ENCODE measurements around the gene TAS2R31. TPM values are rescaled to one million over a fixed set of nuclear protein-coding genes. Genes with fewer than 3 reads are reported as not detected.
"Not testable (repeated sequence)": the region's sequence is repeated elsewhere in the genome, so short reads cannot be mapped to it uniquely, and the experiment has no call there.

Gene TAS2R31
- total and polyA plus RNA-seq, 7 donors, result 0.44 to 9.2 (median 6.1) TPM; not detected in 2

GRCh38 chr12:11059041-11059440 is 27.8 kb upstream of the TAS2R31 start:
- no peaks in the 10 kb centered on the region for H3K9me3 ChIP-seq
- H3K27me3 ChIP-seq, result no peaks in the 10 kb centered on the region
- no peak for DNase-seq
- no peaks in the 10 kb centered on the region for H3K36me3 ChIP-seq
- no peaks in the 10 kb centered on the region for H3K4me1 ChIP-seq
- H3K27ac ChIP-seq, result no peak overlapping the region
- intact Hi-C loops (cut with DNase I), result no loop called here
- H3K4me3 ChIP-seq, result no peak overlapping the region
- WGBS, 2 donors, result 93 to 96% methylated on average over 3 of the region's 3 CpGs
- TF ChIP-seq POLR2A (IDR thresholded peaks at IDR 0.05) (no peak), EP300 (IDR thresholded peaks at IDR 0.05) (no peak), POLR2AphosphoS5 (IDR thresholded peaks at IDR 0.05) (no peak), CTCF (IDR thresholded peaks at IDR 0.05) (no peak)

- H3K27me3 ChIP-seq, result no peaks in the 10 kb centered on the region
- intact Hi-C loops (cut with DNase I), result no loop called here
- no peak overlapping the region for H3K4me3 ChIP-seq
- H3K27ac ChIP-seq, result no peak overlapping the region
- WGBS, 2 donors, result 95 to 98% methylated on average over 2 of the region's 2 CpGs
- H3K9me3 ChIP-seq, result no peaks in the 10 kb centered on the region
- DNase-seq, result no peak
- H3K36me3 ChIP-seq, result peaks cover 0 to 4% (median 0%) of the 10 kb centered on the region in 4 donors
- TF ChIP-seq POLR2A (IDR thresholded peaks at IDR 0.05) (no peak), EP300 (IDR thresholded peaks at IDR 0.05) (no peak), POLR2AphosphoS5 (IDR thresholded peaks at IDR 0.05) (no peak), CTCF (IDR thresholded peaks at IDR 0.05) (no peak)
- H3K4me1 ChIP-seq, result no peaks in the 10 kb centered on the region
Observed at GRCh38 chr12:11055306-11055705, 24.1 kb upstream of the TAS2R31 start.

GRCh38 chr12:11049806-11050531 is 18.8 kb upstream of the TAS2R31 start:
- H3K27ac ChIP-seq; H3K4me3 ChIP-seq; intact Hi-C loops (cut with DNase I): not testable (repeated sequence)

GRCh38 chr12:11041366-11041765 is 10.2 kb upstream of the TAS2R31 start:
- peaks cover 0 to 15% (median 0%) of the 10 kb centered on the region in 4 donors for H3K36me3 ChIP-seq
- intact Hi-C loops (cut with DNase I); DNase-seq; H3K4me1 ChIP-seq; H3K9me3 ChIP-seq; H3K4me3 ChIP-seq; H3K27ac ChIP-seq; H3K27me3 ChIP-seq: not testable (repeated sequence)
- WGBS, 2 donors, result 70 to 71% methylated on average over 2 of the region's 2 CpGs

More at GRCh38 chr12:11049806-11050531, 18.8 kb upstream of the TAS2R31 start:
- not testable (repeated sequence) for H3K9me3 ChIP-seq, DNase-seq, H3K27me3 ChIP-seq, H3K4me1 ChIP-seq
- H3K36me3 ChIP-seq, result peaks cover 0 to 27% (median 0%) of the 10 kb centered on the region in 4 donors
- 97% methylated on average over 7 of the region's 7 CpGs for WGBS, 2 donors

GRCh38 chr12:11040162-11040561 is 9.0 kb upstream of the TAS2R31 start:
- TF ChIP-seq CTCF (IDR thresholded peaks at IDR 0.05) (no peak), POLR2AphosphoS5 (IDR thresholded peaks at IDR 0.05) (no peak), EP300 (IDR thresholded peaks at IDR 0.05) (no peak), POLR2A (IDR thresholded peaks at IDR 0.05) (no peak)
- peaks cover 0 to 5% (median 0%) of the 10 kb centered on the region in 4 donors for H3K4me1 ChIP-seq
- no peak overlapping the region for H3K4me3 ChIP-seq
- H3K27ac ChIP-seq, result no peak overlapping the region
- H3K36me3 ChIP-seq, result peaks cover 0 to 3% (median 0%) of the 10 kb centered on the region in 4 donors
- H3K9me3 ChIP-seq, result no peaks in the 10 kb centered on the region
- intact Hi-C loops (cut with DNase I), result no loop called here
- DNase-seq, result no peak
- 78 to 93% methylated on average over 1 of the region's 1 CpG for WGBS, 2 donors
- no peaks in the 10 kb centered on the region for H3K27me3 ChIP-seq

- Histone ChIP-seq H3K36me3 (no peaks in the 10 kb centered on the region), H3K4me3 (no peak overlapping the region), H3K27ac (no peak overlapping the region), H3K27me3 (no peaks in the 10 kb centered on the region), H3K9me3 (no peaks in the 10 kb centered on the region), H3K4me1 (peaks cover 0 to 5% (median 0%) of the 10 kb centered on the region in 4 donors)
- intact Hi-C loops (cut with DNase I), result no loop called here
- TF ChIP-seq POLR2AphosphoS5 (IDR thresholded peaks at IDR 0.05) (no peak), POLR2A (IDR thresholded peaks at IDR 0.05) (no peak), CTCF (IDR thresholded peaks at IDR 0.05) (no peak), EP300 (IDR thresholded peaks at IDR 0.05) (no peak)
- 83 to 94% methylated on average over 3 of the region's 3 CpGs for WGBS, 2 donors
- DNase-seq, result no peak
Observed at GRCh38 chr12:11039171-11039570, 8.0 kb upstream of the TAS2R31 start.

- H3K27ac ChIP-seq; DNase-seq; H3K27me3 ChIP-seq; H3K4me1 ChIP-seq; H3K9me3 ChIP-seq; H3K4me3 ChIP-seq; H3K36me3 ChIP-seq; intact Hi-C loops (cut with DNase I): not testable (repeated sequence)
- WGBS, 2 donors, result 100% methylated on average over 1 of the region's 3 CpGs; no CpG with 5 or more reads in 1 of the 2 donors
Observed at GRCh38 chr12:11033959-11034358, 2.8 kb upstream of the TAS2R31 start.
